Measurements from ENCODE around the gene METTL21C.

METTL21C gene

GRCh38 chr13:102694937-102695336, at the start of gene METTL21C:
METTL21C (minus strand) TSS chr13:102695044; CDS start chr13:102694498, 546 bp downstream.
- DNase-seq, result no peak

DNA sequence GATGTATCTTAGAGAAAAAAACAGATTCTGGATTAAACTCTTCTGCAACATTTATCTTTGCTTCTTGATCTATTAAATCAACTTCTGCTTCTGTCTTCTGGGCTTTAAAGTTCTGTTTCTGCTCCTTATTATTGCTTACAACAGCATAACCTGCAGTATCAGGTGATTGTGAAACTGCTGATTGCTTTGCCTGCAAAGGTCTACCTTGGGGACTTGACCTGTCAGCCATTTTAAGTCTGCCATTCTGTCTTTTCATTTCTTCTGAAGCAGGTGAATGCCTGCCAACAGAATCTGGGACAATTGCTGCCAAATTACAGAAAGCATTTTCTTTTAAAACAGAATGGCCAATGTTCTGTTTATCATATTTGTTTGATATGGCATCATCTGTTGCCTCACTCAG, 47.7 kb upstream of the METTL21C start:
- DNase-seq, result no peak

DNA sequence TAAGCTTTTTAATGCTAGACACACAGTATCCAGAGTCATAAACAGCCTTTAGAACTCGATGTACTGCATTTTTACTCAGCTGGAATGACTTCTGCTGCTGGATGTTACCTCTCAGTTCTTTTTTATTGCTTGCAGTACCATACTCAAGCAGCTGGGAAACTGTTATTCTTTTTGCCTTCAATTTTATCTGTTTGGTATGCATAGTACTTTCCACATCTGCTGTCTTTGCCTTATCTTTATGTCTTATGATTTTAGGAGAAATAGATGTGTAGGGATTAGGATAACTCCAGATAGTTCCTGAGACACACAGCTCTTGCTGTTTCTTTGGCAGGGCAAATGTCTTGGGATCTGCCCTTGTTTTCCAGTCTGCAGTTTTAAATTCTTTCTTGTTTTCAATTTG, 47.3 kb upstream of the METTL21C start:
- no peak for DNase-seq

- DNase-seq, result no peak
These were observed 34.9 kb upstream of the METTL21C start for GRCh38 chr13:102729560-102730270.

- no peak for DNase-seq
These were observed 31.6 kb upstream of the METTL21C start for GRCh38 chr13:102726430-102726829.

DNA sequence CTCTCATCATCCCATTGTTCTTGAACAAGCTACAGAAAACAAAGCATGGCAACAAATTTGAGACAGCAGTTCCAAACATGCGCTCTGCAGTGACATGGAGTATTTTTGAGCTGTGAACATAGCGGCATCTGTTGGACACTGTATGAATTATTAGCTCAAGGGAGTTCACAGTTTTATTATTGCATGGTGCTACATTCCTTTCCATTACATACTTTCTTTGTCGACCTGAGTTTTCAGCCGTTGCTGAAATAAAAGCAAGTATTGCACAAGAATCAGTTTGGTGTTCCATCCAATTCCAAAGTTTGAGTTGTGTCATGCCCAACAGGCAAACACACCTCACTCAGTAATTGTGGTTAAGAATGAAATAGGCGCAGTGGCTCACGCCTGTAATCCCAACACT, 30.1 kb upstream of the METTL21C start:
- DNase-seq, result no peak

- no peak for DNase-seq
These were observed 27.0 kb upstream of the METTL21C start for GRCh38 chr13:102721800-102722231.

GRCh38 chr13:102718746-102719145, 23.9 kb upstream of the METTL21C start:
- DNase-seq, result no peak

GRCh38 chr13:102715447-102715846, 20.6 kb upstream of the METTL21C start:
- DNase-seq, result no peak

DNA sequence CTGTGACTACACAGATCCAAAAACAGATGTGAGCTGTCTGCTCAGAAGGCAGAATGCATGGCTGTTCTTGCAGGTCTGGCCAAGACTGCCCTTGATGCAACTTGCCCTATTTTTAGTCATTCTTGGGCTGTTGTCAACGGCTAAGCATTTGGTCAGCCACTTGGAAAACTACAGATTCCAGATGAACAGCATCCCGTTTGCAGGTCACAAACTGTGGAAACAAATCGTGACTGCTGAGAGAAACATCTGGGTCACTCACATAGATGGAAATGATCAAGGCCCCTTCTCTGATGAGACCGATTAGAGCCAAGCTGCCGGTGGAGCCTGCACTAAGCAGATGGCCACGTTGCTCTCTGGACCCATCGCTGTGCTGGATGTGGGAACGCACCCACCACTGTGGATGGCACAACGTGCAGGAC, 15.4 kb upstream of the METTL21C start:
- DNase-seq, result no peak

GRCh38 chr13:102709536-102709935, 14.7 kb upstream of the METTL21C start:
- DNase-seq, result no peak

- no peak for DNase-seq
These were observed 14.1 kb upstream of the METTL21C start for GRCh38 chr13:102708991-102709390.

- no peak for DNase-seq
These were observed 13.4 kb upstream of the METTL21C start for GRCh38 chr13:102708211-102708610.

- no peak for DNase-seq
These were observed 12.6 kb upstream of the METTL21C start for GRCh38 chr13:102707467-102707866.

GRCh38 chr13:102704238-102705058, 9.6 kb upstream of the METTL21C start:
- DNase-seq, result no peak

DNA sequence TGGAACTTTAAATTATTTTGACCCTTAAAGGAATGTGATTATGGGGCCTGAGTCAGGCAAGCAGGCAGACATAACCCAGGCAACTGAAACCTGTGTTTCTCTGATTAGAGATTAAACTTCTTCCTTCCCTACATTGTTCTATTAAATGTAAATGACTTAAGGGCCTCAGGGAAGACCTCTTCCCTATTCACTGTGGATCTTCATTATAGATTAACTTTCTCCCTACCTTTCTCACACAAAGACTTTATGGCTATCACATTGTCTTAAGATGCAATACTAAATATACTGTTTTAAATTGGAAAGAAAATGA, 8.8 kb upstream of the METTL21C start:
- no peak for DNase-seq

- DNase-seq, result no peak
These were observed 8.3 kb upstream of the METTL21C start for GRCh38 chr13:102702965-102703725.

- DNase-seq, result no peak
These were observed 6.5 kb upstream of the METTL21C start for GRCh38 chr13:102701331-102701730.

GRCh38 chr13:102700088-102701031, 5.5 kb upstream of the METTL21C start:
- DNase-seq, result no peak

DNA sequence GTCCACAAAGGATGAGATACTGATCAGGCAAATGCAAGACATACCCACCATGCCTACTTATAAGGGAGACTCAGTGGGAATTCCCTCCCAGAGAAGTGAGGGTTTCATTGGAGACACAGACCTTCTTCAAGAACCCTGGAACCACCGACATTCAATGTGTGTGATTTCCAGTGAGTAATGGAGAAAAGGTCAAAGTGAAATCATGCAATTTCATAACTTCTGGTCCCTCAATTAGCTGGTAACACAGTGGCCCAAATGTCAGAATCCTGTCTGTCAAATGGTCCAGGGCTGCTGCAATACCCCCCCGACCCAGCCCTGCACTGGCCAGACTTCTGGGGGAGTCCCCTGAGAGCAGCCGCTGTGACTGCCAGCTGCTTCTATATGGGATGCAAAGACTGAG, 4.7 kb upstream of the METTL21C start:
- no peak for DNase-seq

GRCh38 chr13:102698649-102698980, 3.8 kb upstream of the METTL21C start:
- no peak for DNase-seq

GRCh38 chr13:102697929-102698648, 3.2 kb upstream of the METTL21C start:
- DNase-seq, result no peak

Data from activated CD4-positive, alpha-beta T cell treated with anti-CD3 and anti-CD28 coated beads, Interleukin-2, amount 50 U/mL, for 16 hours (primary cell).